Inferior parietal cortex (tissue), 1 donor: ENCODE measurements around the gene TCERG1L.

ENCODE experiments used
- DNase-seq: peaks from one replicate; pipeline ENCODE4 v3.0.0-alpha.2; 2016; ENCODE audit errors: extremely low spot score

Gene TCERG1L

DNA sequence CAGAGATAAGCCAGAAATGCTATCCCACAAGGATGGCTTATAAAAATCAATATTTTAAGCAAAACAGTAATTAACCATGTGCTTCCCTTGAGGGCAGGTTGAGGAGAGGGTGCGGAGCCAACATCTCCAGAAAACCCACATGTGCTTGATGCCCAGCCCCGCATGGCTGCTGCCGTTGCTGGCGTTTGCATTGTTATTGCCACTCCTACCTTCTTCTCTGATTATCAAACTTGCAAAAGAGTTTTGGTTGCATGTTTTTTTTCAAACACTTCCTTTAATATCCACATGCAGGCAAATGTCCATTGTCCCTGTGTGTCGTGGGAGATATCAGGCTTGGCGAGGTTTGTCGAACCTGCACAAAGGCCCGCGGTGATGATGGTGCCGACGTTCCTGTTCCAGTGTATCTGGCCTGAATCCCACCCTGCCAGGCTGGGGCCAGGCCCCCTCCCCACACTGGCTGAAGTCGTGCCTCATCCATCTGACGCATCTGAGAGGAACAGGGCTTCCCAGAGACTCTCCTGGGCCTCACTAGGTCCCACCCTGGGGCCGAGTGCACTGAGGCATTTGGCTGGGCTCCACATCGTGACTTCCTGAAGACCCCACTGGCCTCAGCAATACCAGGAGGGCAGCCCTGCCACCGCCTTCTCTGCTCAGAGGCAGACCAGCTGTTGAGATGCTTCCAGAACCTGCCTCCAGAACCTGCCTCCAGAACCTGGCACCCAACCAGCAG lies 40.9 kb downstream of the TCERG1L start:
- no peak for DNase-seq

DNA sequence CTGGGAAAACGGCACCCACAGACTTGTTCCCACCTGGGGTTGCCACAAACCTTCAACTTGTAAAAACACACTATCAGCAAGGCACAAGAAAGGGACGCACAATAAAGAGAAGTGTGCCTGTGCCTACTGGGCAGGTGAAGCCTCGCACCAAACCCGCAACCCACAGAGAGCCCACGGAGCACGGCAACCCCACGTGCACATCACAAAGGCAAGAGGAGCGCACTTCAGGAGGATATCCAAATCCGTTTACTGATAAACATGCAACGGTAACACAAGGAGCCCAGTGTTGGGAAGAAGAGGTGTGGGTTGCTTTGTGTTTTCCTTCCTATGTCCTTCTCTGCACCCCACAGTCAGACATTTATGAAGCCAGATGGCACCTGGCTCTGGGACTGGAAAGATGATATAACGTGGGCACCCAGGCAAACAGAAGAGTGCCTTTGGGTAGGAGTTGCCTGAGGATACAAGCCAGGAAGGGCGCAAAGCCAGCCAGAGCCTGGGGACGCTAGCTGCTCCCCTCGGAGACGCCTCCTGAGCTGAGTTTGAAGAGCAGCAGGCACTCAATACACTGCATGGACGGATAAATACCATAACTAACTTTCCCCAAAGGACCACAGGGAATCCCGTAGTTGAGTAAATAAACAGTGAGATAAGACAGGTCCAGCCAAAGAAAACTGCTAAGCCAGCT lies 41.6 kb downstream of the TCERG1L start:
- no peak for DNase-seq

- no peak for DNase-seq
These were observed 43.8 kb downstream of the TCERG1L start for GRCh38 chr10:131267814-131268095.

GRCh38 chr10:131266936-131267813 lies 44.3 kb downstream of the TCERG1L start:
- no peak for DNase-seq

DNA sequence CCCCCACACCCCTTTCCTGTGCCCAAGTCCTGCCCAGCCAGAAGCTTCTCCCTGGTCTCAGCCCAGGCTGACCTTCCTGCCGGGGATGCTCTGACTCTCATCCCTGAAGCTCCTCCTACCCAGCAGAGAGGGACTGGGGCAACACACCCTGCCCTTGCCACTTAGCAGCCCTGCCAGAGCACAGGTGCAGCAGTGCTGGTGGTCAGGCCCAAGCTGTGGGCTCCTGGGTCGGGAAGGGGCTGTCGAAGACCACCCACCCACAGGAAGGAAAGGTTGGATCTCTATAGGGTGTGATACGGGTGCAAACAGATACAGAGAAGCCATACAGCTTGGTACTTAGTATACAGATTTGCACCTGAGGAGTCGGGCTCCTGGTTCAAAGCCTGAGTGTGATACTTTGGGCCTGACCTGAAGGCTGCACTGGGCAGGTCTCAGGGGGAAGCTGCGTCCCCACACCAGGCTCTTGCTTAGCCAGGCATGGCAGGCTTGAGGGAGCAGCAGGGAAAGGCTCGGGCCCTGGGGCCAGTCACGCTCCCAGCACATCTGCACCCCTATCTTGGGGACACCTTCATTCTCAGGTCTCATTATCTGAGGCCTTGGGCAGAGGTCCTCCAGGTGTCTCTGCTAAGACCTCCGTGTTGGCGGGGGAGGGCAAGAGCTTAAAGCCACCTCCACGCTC lies 47.3 kb downstream of the TCERG1L start:
- no peak for DNase-seq

DNA sequence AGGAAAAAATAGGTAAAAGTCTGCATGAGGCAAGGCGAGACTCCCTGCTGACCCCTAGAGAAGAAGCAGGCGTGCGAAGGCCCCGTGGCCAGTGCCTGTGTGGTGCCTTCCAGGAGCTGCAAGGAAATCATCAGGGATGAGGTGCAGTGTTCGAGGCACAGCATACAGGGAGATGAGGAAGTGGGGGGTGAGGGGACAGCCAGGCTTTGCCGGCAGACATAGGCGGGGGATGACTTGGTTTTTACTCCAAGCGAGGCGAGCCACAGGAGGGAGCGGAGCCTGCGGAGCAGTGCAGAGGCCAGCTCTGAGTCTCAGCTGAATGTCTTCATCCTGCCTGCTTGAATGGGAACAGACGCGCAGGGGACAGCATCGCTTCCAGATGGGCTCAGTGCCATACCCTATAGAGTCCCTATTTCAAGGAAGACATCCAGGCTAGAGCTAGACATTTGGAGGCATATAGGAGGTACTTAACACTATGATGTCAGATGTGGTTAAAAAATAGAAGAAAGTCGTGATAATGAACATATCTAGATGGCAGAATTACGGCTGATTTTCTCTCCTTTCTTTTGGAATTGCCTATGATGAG lies 49.5 kb downstream of the TCERG1L start:
- no peak for DNase-seq

DNA sequence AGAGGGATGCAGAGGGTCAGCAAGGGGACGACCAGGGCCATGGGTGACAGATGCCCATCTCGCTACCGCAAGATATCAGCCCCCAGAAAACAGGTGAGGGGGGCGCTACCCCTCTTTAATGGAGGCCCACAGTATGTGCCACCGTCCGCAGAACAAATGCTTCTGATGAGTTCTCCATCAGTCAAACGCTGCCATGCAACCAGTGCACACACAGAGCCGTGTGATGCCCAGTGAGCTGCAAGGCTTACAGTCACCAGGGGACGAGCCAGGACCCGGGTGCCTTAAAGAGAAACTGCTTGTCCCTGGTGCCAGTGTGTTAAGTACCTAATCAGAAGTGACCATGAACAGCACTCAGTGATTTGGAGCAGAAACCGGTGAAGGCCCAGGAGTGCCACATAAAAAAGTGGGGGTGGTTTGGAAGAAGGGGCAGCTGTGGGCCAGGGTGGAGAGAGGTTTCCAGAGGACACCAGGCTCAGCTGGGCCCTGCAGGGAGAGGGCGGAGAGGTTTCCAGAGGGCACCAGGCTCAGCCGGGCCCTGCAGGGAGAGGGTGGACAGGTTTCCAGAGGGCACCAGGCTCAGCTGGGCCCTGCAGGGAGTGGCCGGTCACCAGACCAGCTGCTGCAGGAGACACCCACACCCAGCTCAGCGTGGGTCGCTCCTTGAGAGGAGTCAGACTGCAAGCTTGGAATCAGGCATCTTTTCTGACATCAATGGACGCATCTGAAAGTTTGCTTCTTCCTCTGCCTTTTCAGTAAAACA lies 50.9 kb downstream of the TCERG1L start:
- DNase-seq: no peak

- DNase-seq: no peak
These were observed 51.5 kb downstream of the TCERG1L start for GRCh38 chr10:131260031-131260430.

DNA sequence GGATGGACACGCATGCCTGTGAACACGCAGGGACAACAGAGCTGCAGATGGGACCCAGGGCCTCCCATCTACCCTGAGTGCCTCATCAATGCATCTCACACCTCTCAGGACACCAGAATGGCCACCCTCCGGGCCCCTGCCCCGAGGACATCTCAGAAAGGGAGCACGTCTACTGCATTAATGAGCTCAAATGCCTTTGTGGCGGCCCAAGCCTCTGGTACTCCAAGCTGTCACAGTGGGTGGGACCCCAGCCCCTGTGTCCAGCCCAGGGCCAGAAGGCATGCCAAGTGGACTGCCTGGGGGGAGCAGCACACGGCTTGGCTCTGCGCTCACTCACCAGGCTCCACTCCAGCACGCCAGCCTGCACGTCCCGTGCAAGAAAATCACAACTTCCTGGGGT lies 52.0 kb downstream of the TCERG1L start:
- DNase-seq: no peak

DNA sequence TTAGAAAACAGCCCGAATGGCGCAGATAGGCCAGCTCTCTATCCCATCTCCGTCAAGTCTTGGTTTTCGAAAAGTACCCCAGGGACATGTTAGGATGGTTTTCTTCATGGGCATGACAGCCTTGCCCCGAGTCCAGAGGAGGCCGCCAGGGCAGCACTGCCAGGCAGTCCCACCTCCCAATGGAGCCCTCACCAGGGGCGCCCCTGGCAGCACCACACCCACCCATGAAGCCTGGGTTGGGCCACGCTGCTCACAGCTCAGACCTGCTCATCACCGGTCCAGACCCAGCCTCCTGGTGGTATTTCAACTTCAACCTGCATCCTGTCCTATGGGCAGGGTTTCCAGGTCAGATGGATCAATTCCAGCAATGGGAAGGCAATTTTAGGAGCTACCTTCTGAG lies 53.3 kb downstream of the TCERG1L start:
- no peak for DNase-seq

DNA sequence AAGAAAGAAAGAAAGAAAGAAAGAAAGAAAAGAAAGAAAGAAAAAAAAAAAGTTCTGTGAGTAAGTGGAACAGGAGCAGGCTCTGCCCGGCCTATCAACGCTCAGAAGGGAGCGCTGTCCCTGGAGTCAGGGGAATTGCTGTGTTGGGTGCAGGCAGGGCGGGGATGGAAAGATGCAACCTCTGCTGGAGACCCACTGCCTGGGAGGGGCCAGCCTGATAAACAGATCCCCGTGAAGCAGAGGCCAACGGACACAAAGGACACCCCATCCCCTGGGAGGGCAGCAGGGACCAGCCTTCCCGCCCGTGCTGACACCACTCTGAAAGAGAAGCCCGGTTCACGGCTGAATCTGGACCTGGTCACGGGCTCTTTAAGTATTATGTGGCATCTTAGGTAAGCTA lies 54.5 kb downstream of the TCERG1L start:
- no peak for DNase-seq

GRCh38 chr10:131254859-131255252 lies 56.7 kb downstream of the TCERG1L start:
- no peak for DNase-seq

DNA sequence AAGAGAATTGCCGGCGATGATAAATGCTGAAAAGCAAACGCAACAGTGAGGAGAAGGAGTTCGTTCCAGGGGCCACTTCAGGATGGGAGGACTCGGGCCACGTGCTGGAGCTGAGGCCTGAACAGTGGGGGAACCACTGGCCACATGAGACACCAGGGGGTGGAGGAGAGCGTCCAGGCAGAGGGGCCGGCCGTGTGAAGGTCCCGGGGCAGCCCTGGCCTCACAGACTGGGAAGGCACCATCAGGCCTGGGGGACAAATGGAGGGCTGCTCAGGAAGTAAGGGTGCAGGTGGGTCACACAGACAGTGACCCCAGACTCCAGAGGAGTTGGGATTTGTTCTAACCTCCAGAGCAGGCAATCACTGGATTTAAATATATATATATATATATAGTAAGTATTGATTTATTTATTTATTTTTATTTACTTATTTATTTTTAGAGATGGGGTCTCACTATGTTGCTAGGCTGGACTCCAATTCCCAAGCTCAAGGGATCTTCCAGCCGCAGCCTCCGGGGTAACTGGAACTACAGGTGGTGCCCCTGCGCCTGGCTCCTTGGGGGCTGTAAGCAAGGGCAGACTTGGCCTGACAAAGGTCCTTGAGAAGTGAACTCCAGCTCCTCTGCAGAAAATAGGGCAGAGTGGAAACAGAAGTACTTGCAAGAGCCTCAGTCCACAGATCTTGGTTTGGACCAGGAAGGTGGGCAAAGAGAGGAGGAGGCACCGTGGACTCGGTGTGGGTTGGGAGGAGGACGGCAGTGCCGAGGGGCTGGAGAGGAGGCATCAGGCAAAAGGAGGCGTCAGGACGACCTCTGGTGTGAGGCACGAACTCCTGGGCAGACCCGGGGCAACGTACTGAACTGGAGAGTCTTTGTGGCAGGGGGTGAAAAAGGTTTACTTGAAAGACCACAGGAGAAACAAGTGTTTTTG lies 57.3 kb downstream of the TCERG1L start:
- no peak for DNase-seq

- DNase-seq: no peak
These were observed 58.8 kb downstream of the TCERG1L start for GRCh38 chr10:131252567-131253276.

DNA sequence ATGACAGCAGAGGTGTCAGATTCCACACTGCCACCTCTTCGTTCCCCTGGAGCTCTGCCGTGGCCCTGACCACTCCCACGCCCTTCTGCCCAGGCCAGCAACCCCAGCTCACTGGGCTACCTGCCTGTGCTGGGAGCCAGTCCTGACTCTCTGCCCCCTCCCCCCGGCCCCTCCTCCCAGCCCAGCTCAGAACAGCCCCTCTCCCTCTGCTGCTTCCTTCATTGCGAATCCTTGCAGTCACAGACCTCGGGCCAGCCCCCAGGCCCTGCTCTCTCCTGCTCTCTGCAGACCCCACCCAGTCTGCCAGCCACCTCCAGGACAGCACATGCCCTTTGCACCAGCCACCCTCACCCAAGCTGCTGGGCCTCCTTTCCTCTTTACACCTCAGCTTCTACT lies 60.4 kb downstream of the TCERG1L start:
- no peak for DNase-seq

- DNase-seq: no peak
These were observed 60.9 kb downstream of the TCERG1L start for GRCh38 chr10:131250454-131251145.

DNA sequence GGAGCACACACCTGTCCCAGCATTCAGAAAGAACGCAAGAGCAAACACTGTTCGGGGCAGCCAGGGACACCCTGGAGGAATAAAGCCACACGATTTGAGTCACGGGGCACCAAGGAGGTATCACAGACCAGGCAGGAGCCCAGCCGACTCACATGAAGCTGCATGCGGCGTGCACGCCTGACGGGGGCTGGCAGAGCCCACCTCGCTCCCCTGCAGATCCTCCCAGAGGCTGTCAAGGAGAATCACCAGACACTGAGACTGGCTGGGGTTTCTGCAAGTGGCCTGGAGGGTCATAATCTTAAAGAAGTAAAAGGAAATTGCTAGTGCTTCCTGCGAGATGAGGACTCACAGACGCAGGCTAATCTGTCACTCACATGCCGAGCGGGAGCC lies 61.6 kb downstream of the TCERG1L start:
- no peak for DNase-seq

DNA sequence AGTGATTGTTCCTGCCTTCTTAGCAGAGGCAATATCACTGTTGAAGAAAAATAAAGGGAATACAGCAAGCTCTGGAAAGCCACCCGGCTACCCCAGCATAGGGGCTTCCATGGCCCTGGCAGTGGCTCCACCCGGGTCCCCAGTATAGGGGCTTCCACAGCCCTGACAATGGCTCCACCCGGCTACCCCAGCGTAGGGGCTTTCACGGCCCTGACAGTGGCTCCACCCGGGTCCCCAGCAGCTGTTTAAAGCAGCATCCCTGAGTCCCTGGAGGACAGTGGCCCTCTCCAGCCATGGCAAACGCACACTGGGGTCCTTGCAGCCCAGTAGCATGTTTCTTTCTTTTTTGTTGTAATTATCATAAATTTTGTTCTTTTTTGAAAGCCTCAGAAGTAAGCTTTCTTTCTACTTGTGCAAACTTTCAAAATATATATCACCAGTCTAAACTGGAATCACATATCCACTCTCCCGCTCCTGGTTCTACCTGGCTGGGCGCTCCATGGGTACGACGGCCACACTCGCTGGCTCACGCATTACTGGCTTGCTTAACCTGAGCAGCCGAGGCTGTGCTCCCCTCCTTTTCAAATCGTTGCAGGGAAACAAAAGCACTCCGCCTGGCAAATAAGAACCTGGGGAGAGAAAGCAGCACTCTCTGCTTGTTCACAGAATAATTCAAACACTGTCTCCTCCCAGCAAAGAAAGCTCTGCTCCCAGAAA lies 62.1 kb downstream of the TCERG1L start:
- no peak for DNase-seq
